Measurements from ENCODE around the gene HSPG2.

Gene HSPG2

GRCh38 chr1:21859669-21860179, 77.4 kb downstream of the HSPG2 start:
- no peak overlapping the region for H3K27ac ChIP-seq (ENCODE audit: low read depth, low read length)
- H3K79me2 ChIP-seq (ENCODE audit: control insufficient read depth, insufficient read depth, low read length, unreplicated experiment) = no peaks in the 10 kb centered on the region
- peaks cover 25% of the 10 kb centered on the region for H3K4me1 ChIP-seq (ENCODE audit: control insufficient read depth, insufficient read depth, low read length, unreplicated experiment)
- H2AFZ ChIP-seq (ENCODE audit: low read length, unreplicated experiment) = no peak overlapping the region
- peaks cover 29% of the 10 kb centered on the region; the same call in 1 of the 2 replicates for H3K36me3 ChIP-seq (ENCODE audit: insufficient read depth, low read length)
- no peaks in the 10 kb centered on the region for H3K27me3 ChIP-seq (ENCODE audit: insufficient read depth, low read length)
- no peak overlapping the region for H3K4me3 ChIP-seq (ENCODE audit: low read depth, low read length)

GRCh38 chr1:21857840-21858670, 79.1 kb downstream of the HSPG2 start:
- no peaks in the 10 kb centered on the region for H3K27me3 ChIP-seq (ENCODE audit: insufficient read depth, low read length)
- peaks cover 25% of the 10 kb centered on the region for H3K4me1 ChIP-seq (ENCODE audit: control insufficient read depth, insufficient read depth, low read length, unreplicated experiment)
- H3K4me3 ChIP-seq (ENCODE audit: low read depth, low read length) = no peak overlapping the region
- H3K27ac ChIP-seq (ENCODE audit: low read depth, low read length) = peak overlapping the region; percentile 1; the same call in 1 of the 2 replicates
- peaks cover 27% of the 10 kb centered on the region; the same call in 1 of the 2 replicates for H3K36me3 ChIP-seq (ENCODE audit: insufficient read depth, low read length)
- H2AFZ ChIP-seq (ENCODE audit: low read length, unreplicated experiment) = no peak overlapping the region
- no peaks in the 10 kb centered on the region for H3K79me2 ChIP-seq (ENCODE audit: control insufficient read depth, insufficient read depth, low read length, unreplicated experiment)

DNA sequence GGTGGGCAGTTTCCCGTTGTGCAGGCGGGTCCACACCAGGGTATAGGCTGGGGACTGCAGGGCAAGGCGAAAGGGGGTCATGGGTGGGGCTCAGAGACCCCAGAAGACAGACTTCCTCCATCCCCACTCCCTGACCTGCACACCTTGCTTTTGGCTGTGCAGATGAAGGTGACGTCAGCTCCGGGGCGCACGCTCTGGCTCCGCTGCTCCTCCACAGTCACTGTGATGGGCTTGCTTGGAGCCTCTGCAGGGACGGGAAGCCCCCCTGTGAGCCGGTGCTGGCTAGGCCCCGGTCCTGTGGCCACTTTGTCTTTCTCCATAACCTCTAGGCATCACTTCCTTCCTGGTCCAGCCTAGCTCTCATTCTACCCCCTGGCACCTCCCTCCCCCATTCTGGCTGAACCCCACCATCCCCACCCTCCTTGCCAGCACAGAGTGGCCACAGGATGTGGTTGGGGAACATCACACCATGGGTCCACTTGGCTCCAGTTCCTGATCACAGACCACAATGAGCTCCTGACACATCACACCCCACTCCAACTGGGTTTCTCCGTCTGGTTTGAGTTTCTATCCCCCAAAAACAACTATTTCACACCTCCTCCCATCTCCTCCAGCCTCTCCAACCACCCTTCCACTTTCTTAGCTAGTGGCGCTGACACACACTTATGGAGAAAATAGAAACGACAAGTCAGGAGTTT, 79.8 kb downstream of the HSPG2 start:
- no peak overlapping the region for H2AFZ ChIP-seq (ENCODE audit: low read length, unreplicated experiment)
- no peak overlapping the region for H3K4me3 ChIP-seq (ENCODE audit: low read depth, low read length)
- H3K36me3 ChIP-seq (ENCODE audit: insufficient read depth, low read length) = peaks cover 27% of the 10 kb centered on the region; the same call in 1 of the 2 replicates

GRCh38 chr1:21855257-21856096, 81.6 kb downstream of the HSPG2 start:
- Histone ChIP-seq H3K4me1 (ENCODE audit: control insufficient read depth, insufficient read depth, low read length, unreplicated experiment) (peaks cover 14% of the 10 kb centered on the region), H3K4me3 (ENCODE audit: low read depth, low read length) (no peak overlapping the region)

More for the DNA sequence above, 79.8 kb downstream of the HSPG2 start:
- no peaks in the 10 kb centered on the region for H3K79me2 ChIP-seq (ENCODE audit: control insufficient read depth, insufficient read depth, low read length, unreplicated experiment)
- H3K4me1 ChIP-seq (ENCODE audit: control insufficient read depth, insufficient read depth, low read length, unreplicated experiment) = peaks cover 21% of the 10 kb centered on the region
- no peaks in the 10 kb centered on the region for H3K27me3 ChIP-seq (ENCODE audit: insufficient read depth, low read length)
- peak overlapping the region; percentile 1; the same call in 1 of the 2 replicates for H3K27ac ChIP-seq (ENCODE audit: low read depth, low read length)

GRCh38 chr1:21854751-21855131, 82.4 kb downstream of the HSPG2 start:
- Histone ChIP-seq H2AFZ (ENCODE audit: low read length, unreplicated experiment) (no peak overlapping the region), H3K27me3 (ENCODE audit: insufficient read depth, low read length) (no peaks in the 10 kb centered on the region), H3K27ac (ENCODE audit: low read depth, low read length) (no peak overlapping the region), H3K36me3 (ENCODE audit: insufficient read depth, low read length) (peaks cover 8% of the 10 kb centered on the region; the same call in 1 of the 2 replicates), H3K79me2 (ENCODE audit: control insufficient read depth, insufficient read depth, low read length, unreplicated experiment) (no peaks in the 10 kb centered on the region), H3K4me3 (ENCODE audit: low read depth, low read length) (no peak overlapping the region), H3K4me1 (ENCODE audit: control insufficient read depth, insufficient read depth, low read length, unreplicated experiment) (peaks cover 14% of the 10 kb centered on the region)

More at GRCh38 chr1:21855257-21856096, 81.6 kb downstream of the HSPG2 start:
- Histone ChIP-seq H3K36me3 (ENCODE audit: insufficient read depth, low read length) (peaks cover 14% of the 10 kb centered on the region; the same call in 1 of the 2 replicates), H2AFZ (ENCODE audit: low read length, unreplicated experiment) (no peak overlapping the region), H3K27me3 (ENCODE audit: insufficient read depth, low read length) (no peaks in the 10 kb centered on the region), H3K79me2 (ENCODE audit: control insufficient read depth, insufficient read depth, low read length, unreplicated experiment) (no peaks in the 10 kb centered on the region), H3K27ac (ENCODE audit: low read depth, low read length) (no peak overlapping the region)

DNA sequence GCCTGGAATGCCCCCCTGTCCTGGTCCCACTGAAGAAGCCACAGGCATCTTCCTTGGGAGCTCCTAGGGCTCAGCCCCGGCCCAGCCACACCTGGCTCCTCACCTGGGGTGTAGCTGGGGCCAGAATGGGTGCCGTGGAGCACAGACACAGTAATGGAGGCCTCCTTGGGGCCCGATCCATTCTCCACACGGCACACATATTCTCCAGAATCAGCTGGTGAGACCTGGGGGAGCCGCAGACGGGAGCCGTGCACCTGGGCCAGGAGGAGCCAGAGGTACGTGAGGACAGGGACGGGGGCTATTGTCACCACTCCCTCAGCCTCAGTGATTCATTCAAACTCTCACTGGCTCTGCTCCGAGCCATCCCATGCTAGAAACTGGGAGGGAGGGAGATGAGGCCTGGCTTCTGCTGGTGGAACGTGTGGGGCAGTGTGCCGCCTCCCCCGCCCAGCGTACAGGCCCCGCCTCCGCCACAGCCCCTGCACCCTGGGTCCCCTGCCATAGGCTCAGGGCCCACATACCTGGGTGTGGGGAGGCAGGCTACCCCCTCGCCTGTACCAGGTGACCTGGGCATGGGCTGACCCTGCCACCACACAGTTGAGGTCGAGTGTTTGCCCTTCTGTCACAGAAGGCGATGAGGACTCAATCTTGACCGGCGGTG, 82.9 kb downstream of the HSPG2 start:
- Histone ChIP-seq H2AFZ (ENCODE audit: low read length, unreplicated experiment) (no peak overlapping the region), H3K4me1 (ENCODE audit: control insufficient read depth, insufficient read depth, low read length, unreplicated experiment) (peaks cover 14% of the 10 kb centered on the region), H3K36me3 (ENCODE audit: insufficient read depth, low read length) (0 out of 2 replicates have a peak, but pooled peaks cover 6% of the 10 kb centered on the region), H3K4me3 (ENCODE audit: low read depth, low read length) (no peak overlapping the region), H3K27ac (ENCODE audit: low read depth, low read length) (no peak overlapping the region), H3K27me3 (ENCODE audit: insufficient read depth, low read length) (no peaks in the 10 kb centered on the region), H3K79me2 (ENCODE audit: control insufficient read depth, insufficient read depth, low read length, unreplicated experiment) (no peaks in the 10 kb centered on the region)

- Histone ChIP-seq H2AFZ (ENCODE audit: low read length, unreplicated experiment) (no peak overlapping the region), H3K4me1 (ENCODE audit: control insufficient read depth, insufficient read depth, low read length, unreplicated experiment) (peaks cover 9% of the 10 kb centered on the region), H3K27ac (ENCODE audit: low read depth, low read length) (no peak overlapping the region), H3K36me3 (ENCODE audit: insufficient read depth, low read length) (peaks cover 6% of the 10 kb centered on the region; the same call in 1 of the 2 replicates), H3K4me3 (ENCODE audit: low read depth, low read length) (no peak overlapping the region), H3K79me2 (ENCODE audit: control insufficient read depth, insufficient read depth, low read length, unreplicated experiment) (no peaks in the 10 kb centered on the region), H3K27me3 (ENCODE audit: insufficient read depth, low read length) (no peaks in the 10 kb centered on the region)
Measured at GRCh38 chr1:21853131-21853427, 84.0 kb downstream of the HSPG2 start.

GRCh38 chr1:21852282-21853130, 84.6 kb downstream of the HSPG2 start:
- peaks cover 3% of the 10 kb centered on the region for H3K4me1 ChIP-seq (ENCODE audit: control insufficient read depth, insufficient read depth, low read length, unreplicated experiment)
- H3K27ac ChIP-seq (ENCODE audit: low read depth, low read length) = no peak overlapping the region
- no peaks in the 10 kb centered on the region for H3K27me3 ChIP-seq (ENCODE audit: insufficient read depth, low read length)
- H2AFZ ChIP-seq (ENCODE audit: low read length, unreplicated experiment) = no peak overlapping the region
- no peaks in the 10 kb centered on the region for H3K79me2 ChIP-seq (ENCODE audit: control insufficient read depth, insufficient read depth, low read length, unreplicated experiment)
- peaks cover 8% of the 10 kb centered on the region; the same call in 1 of the 2 replicates for H3K36me3 ChIP-seq (ENCODE audit: insufficient read depth, low read length)
- no peak overlapping the region for H3K4me3 ChIP-seq (ENCODE audit: low read depth, low read length)

- H3K36me3 ChIP-seq (ENCODE audit: insufficient read depth, low read length) = peaks cover 8% of the 10 kb centered on the region; the same call in 1 of the 2 replicates
- no peaks in the 10 kb centered on the region for H3K27me3 ChIP-seq (ENCODE audit: insufficient read depth, low read length)
- no peak overlapping the region for H3K4me3 ChIP-seq (ENCODE audit: low read depth, low read length)
- no peaks in the 10 kb centered on the region for H3K79me2 ChIP-seq (ENCODE audit: control insufficient read depth, insufficient read depth, low read length, unreplicated experiment)
- H3K4me1 ChIP-seq (ENCODE audit: control insufficient read depth, insufficient read depth, low read length, unreplicated experiment) = no peaks in the 10 kb centered on the region
- H2AFZ ChIP-seq (ENCODE audit: low read length, unreplicated experiment) = no peak overlapping the region
- no peak overlapping the region for H3K27ac ChIP-seq (ENCODE audit: low read depth, low read length)
Measured at GRCh38 chr1:21851430-21852250, 85.5 kb downstream of the HSPG2 start.

All from ACC112 (cell line).